Endometrial microvascular endothelial cells (primary cell): ENCODE measurements around the gene A2M. TPM values are rescaled to one million over a fixed set of nuclear protein-coding genes. Genes with fewer than 3 reads are reported as not detected.
"Not testable (repeated sequence)": the region's sequence is repeated elsewhere in the genome, so short reads cannot be mapped to it uniquely, and the experiment has no call there.

Source experiments
- in situ Hi-C: cut with HindIII; loops from 2 replicates; pipeline ENCODE4 v1.10.0; 2017; ENCODE audit warnings: low sequenced_read_pairs, low pct_unique_long_range_greater_than_20kb; ENCODE audit errors: inconsistent ontology term
- total RNA-seq: library from RNA; depleted of rRNA; stranded (reverse); fragments of >200 nt; gene quantifications from one replicate; pipeline ENCODE4 v1.2.3, GENCODE V29; 2015; ENCODE audit errors: inconsistent ontology term

A2M gene
- total RNA-seq, result 13.8 TPM

DNA sequence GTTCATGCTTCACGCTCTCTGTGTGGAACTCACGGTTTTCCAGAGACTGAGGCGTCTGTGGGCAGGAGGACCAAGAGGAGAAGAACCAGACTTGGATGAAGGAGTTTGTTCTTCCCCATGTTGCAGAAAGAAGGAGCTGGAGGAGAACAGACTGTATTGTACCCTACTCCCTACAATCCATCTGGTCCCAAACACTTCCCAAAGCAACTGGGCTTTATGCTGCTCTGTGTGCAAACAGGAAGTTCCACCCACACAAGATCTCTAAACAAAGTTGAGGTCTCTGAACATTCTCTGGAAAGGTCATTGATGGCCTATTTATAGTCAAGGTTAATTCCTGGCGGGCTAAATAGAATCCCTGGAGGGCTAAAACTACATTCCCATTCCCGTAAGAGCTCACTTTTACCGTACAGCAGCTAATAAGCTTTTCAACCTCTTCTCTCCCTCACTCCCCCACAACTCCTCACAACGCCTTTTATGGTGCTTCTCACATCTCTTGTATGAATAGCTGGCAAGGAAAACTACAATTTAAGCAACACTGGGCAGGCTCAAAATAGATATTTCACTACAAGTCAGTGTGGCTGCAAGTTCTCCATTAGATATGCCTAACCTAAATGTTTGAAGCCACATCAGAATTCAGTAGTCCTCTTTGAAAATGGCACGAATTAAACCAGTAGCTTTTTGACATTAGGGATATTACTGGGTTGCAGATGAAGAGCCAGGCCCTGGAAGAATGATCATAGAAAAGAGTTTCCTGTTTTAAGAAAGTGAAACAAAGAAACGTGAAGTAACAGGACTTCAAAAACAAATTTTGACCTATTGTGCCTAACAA lies at the start of gene A2M:
TSS of gene A2M (minus strand) at position 189 of the 829 bp plus-strand sequence. CDS start at position 119, 70 bp downstream.
- in situ Hi-C loops, result no loop called here

DNA sequence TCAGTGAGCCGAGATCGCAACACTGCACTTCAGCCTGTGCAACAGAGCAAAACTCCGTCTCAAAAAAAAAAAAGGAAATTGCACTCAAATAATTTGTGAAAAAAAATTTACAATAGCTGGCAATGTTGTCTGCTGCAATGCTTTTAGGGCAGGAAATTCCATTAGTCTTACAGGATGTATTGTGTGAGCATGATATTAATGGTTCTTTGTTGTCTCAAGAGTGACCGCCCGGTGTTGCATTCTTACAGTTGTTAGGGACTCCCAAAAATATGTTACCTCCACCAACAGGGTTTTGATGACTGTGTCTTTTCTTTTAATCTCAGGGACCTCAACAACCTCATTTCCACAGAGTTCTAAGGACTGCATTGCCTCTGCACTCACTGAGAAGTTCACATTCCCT lies 47.7 kb upstream of the A2M start:
- in situ Hi-C loops, result no loop called here

GRCh38 chr12:9156119-9156518 lies 40.4 kb upstream of the A2M start:
- in situ Hi-C loops, result no loop called here

DNA sequence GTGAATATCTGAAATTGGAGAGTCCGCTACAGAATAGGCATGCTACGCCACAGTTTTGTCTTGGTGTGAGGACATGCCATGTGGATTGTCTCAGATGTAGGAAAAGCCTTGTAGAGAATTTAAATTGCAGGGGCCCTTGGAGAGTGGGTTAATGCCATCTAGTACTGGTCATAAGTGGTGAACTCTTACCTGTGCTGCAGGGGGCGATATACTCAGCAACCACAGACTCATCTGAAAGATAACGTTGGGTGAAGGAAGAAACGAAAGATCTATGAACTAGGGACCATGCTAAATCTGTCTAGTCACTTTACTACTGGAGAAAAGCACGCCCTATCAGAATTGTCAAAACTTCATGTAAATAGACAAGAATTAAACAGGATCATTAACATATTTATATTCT lies 33.7 kb upstream of the A2M start:
- in situ Hi-C loops, result no loop called here

DNA sequence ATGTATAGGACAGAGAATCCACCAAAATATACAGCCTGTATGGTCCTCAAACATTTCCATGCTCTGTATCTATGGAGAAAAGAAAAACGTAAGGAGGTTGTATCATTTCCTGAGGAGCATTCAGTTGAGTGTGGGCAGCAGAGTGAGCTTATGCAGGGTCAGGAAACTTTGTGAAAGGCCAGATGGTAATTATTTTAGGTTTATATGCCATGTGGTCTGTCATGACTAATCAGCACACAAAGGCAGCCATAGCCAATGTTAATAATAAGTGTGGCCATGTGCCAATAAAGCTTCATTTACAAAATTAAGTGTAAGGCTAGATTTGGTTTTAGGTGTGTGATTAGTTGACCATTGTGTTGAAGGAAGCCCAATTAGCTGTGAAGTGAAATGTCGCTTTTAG lies 33.2 kb upstream of the A2M start:
- in situ Hi-C loops, result no loop called here

GRCh38 chr12:9147461-9147860 lies 31.7 kb upstream of the A2M start:
- in situ Hi-C loops, result no loop called here

DNA sequence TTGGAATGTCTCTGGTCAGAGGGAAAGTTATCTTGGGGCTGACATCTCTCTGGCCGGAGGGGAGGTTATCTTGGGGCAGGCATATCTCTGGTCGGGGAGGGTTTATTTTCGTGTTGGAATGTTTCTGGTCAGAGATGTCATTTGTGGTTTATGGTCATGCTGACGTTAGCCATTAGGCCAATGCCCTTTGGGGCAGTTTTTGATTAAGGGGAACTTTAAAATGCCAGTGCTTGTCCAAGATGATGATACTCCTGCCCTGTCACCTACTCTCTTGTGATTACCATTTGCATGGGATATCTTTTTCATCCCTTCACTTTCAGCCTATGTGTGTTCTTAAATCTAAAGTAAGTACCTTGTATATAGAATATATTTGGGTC lies 29.0 kb upstream of the A2M start:
- in situ Hi-C loops, result no loop called here

DNA sequence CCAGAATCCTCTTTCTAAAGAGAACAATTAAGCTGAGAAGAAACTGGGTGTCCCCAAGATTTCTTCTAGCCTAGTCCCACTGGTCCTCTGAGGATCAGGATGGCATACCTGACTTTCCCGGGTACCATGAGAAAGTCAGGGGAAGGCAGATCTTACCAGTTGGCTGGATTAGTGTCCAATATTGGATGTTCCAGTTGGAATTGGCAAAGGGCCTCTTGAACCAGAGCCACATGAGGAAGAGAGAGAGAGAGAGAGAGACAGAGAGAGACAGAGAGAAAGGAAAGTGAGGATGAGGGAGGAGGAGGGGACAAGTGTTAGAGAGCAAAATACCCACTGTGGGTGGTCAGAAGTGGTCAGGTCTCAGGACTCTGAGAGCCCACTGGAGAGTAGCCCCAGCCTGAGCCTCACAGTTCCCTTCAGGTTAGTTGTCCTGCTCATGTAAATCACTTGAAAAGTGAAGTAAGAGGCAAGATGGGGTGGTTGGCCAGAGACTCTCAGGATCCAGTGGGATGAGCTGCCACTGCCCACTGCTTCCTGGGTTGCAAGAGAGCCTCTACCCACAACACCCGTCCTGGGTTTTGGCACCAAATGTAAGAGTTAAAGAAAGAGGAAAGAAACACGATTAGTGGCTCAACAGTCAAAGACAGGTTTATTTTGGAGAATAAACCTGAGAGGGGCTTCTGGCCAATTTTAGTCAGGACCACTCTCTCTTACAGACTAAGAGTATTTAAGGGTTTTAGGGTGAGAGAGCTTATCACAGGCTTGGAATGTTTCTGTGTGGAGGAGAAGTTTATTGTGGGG lies 28.4 kb upstream of the A2M start:
- in situ Hi-C loops, result no loop called here

GRCh38 chr12:9143137-9143536 lies 27.4 kb upstream of the A2M start:
- in situ Hi-C loops, result no loop called here

- in situ Hi-C loops, result not testable (repeated sequence)
Observed at GRCh38 chr12:9139588-9140290, 24.0 kb upstream of the A2M start.

- in situ Hi-C loops, result no loop called here
Observed at GRCh38 chr12:9135903-9136310, 20.2 kb upstream of the A2M start.

DNA sequence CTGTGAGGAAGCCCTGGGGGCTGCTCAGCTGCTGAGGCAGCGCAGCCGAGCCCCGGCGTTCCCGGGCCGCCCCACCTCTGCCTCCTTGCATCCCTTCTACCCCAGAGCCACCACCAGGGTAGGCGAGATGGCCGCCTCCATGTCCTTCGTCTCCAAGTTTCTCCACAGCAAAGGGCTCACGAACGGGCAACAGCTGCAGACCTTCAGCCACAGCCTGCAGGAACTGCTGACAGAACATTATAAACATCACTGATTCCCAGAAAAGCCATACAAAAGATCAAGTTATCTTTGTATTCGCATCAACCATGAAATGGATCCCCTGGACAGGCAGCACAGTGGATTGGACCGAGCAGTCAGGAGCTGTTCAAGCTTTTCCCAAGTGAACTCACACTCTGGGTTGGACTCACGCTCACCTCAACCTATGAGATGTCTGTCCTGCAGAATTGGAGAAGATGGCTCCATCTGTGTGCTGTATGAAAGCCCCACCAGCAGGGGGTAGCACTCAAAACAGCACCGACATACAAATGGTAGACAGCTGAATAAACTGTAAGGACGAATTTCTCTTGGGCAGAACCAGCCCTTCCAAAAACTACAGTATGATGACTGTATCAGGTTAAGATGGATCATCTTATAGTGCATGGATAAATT lies 19.4 kb upstream of the A2M start:
- in situ Hi-C loops, result no loop called here

DNA sequence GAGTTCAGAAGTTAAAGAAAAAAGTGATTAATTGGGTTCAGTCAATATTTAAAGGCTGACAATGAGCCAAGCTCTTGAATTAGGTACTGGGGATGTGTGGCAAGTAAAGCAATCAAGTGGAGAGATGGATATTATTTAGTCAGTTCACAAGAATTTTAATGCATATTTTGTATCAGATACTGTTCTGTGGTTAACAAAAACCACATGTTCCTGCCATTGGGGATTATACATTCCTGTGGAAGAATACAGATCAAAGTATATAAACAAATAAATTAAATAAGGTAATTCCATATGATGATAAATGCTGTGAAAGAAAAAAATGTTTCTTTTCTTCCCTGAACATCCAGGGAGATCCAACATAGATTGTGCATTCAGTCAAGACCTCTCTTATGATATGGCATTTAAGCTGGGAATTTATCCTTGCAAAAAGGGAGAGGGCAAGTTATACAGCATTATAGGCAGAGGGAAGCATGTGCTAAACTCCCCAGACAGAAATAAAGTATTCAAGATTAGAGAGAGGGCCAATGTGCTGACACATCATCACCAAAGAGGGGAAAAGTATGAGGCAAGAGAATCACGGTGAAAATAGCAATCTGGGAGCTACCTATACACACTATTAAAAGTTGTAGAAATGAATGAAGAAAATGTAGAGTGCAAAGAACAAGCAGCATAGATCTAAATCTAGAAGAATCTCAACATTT lies 17.6 kb upstream of the A2M start:
- in situ Hi-C loops, result no loop called here

GRCh38 chr12:9132008-9132535 lies 16.4 kb upstream of the A2M start:
- in situ Hi-C loops, result no loop called here

DNA sequence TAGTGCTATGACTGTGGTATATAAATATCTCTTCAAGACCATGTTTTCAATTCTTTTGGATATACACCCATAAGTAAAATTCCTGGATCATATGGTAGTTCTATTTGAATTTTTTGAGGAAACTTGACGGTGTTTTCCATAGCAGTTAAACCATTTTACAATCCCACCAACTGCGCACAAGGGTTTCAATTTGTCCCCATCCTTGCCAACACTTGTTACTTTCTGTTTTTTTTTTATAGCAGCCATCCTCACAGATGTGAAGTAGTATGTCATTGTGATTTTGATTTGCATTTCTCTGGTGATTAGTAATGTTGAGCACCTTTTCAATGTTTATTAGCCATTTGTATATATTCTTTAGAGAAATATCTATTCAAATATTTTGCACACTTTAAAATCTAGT lies 14.5 kb upstream of the A2M start:
- in situ Hi-C loops, result no loop called here

DNA sequence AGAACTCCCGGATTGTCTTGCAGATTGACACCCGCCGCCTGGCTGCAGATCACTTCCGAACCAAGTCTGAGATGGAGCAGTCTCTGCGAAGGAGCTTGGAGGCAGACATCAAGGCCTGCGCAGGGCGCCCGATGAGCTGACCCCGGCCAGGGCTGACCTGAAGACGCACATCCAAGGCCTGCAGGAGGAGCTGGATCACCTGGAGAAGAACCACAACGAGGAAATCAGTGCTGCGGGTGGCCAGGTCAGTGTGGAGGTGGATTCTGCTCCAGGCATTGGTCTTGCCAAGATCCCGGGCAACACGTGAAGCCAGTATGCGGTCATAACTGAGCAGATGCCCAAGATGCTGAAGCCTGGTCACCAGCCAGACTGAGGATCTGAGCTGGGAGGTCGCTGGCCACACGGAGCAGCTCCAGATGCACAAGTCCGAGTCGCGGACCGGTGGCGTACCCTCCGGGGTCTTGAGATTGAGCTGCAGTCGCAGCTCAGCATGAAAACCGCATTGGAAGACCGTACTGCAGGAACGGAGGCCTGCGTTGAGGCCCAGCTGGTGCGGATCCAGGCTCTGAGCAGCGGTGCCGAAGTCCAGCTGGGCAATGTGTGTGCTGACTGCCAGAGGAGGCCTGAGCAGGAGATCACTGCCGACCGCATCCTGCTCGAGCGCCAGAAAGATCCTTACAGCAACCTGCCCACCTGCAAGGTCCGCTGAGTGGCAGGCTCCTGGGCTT lies 12.4 kb upstream of the A2M start:
- in situ Hi-C loops, result no loop called here

DNA sequence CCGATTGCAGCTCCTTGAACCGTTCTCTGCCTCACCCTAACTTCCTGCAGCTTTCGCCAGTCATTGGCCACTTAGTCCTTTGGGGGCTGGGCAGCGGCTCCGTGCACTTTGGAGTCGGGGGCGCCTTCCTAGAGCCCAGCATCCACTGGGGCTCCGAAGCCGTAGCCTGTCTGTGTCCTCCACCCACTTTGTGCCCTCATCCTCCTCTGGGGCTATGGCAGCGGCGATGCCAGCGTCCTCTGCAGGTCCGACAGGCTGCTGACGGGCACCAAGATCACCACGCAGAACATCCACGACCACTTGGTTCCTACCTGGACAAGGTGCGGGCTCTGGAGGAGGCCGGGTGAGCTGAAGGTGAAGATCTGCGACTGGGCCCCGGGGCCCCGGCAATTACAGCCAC lies 11.8 kb upstream of the A2M start:
- in situ Hi-C loops, result no loop called here
